ENCODE results near the gene KRTAP5-3. TPM values are rescaled to one million over a fixed set of nuclear protein-coding genes. Genes with fewer than 3 reads are reported as not detected.

Gene KRTAP5-3
- total RNA-seq, 2 donors from 2014 or later: not detected

GRCh38 chr11:1639102-1639620 lies 30.9 kb upstream of the KRTAP5-3 start:
- H3K4me1 Mint-ChIP-seq (ENCODE audit: low read depth): no peaks in the 10 kb centered on the region
- no peak overlapping the region for H3K4me3 Mint-ChIP-seq
- H3K36me3 Mint-ChIP-seq (ENCODE audit: insufficient read depth in 2 of 2): no peaks in the 10 kb centered on the region
- no peak for ATAC-seq (replicated peaks in 1 of 2)
- no peaks in the 10 kb centered on the region for H3K9me3 Mint-ChIP-seq
- peaks cover 2% of the 10 kb centered on the region for H3K27me3 Mint-ChIP-seq (ENCODE audit: low read depth)
- DNase-seq: no peak
- no peak overlapping the region for H3K27ac Mint-ChIP-seq

- DNase-seq: no peak
- H3K4me1 Mint-ChIP-seq (ENCODE audit: low read depth): no peaks in the 10 kb centered on the region
- H3K9me3 Mint-ChIP-seq: no peaks in the 10 kb centered on the region
- H3K36me3 Mint-ChIP-seq (ENCODE audit: insufficient read depth in 2 of 2): no peaks in the 10 kb centered on the region
- ATAC-seq (replicated peaks in 1 of 2): no peak
- no peak overlapping the region for H3K4me3 Mint-ChIP-seq
- H3K27me3 Mint-ChIP-seq (ENCODE audit: low read depth): no peaks in the 10 kb centered on the region
- no peak overlapping the region for H3K27ac Mint-ChIP-seq
These were observed 30.1 kb upstream of the KRTAP5-3 start for GRCh38 chr11:1638344-1638743.

- H3K27ac Mint-ChIP-seq: no peak overlapping the region
- no peaks in the 10 kb centered on the region for H3K36me3 Mint-ChIP-seq (ENCODE audit: insufficient read depth in 2 of 2)
- no peaks in the 10 kb centered on the region for H3K27me3 Mint-ChIP-seq (ENCODE audit: low read depth)
- H3K4me3 Mint-ChIP-seq: no peak overlapping the region
- ATAC-seq (replicated peaks in 1 of 2): no peak
- H3K4me1 Mint-ChIP-seq (ENCODE audit: low read depth): peaks cover 3% of the 10 kb centered on the region
- DNase-seq: no peak
- H3K9me3 Mint-ChIP-seq: no peaks in the 10 kb centered on the region
These were observed 29.4 kb upstream of the KRTAP5-3 start for GRCh38 chr11:1637628-1638027.

GRCh38 chr11:1636291-1636950 lies 28.2 kb upstream of the KRTAP5-3 start:
- Mint-ChIP-seq H3K27ac (no peak overlapping the region), H3K27me3 (ENCODE audit: low read depth) (no peaks in the 10 kb centered on the region), H3K9me3 (no peaks in the 10 kb centered on the region), H3K4me1 (ENCODE audit: low read depth) (peaks cover 5% of the 10 kb centered on the region), H3K36me3 (ENCODE audit: insufficient read depth in 2 of 2) (no peaks in the 10 kb centered on the region), H3K4me3 (no peak overlapping the region)
- ATAC-seq (replicated peaks in 1 of 2): no peak
- DNase-seq: no peak

- no peaks in the 10 kb centered on the region for H3K36me3 Mint-ChIP-seq (ENCODE audit: insufficient read depth in 2 of 2)
- peaks cover 5% of the 10 kb centered on the region for H3K4me1 Mint-ChIP-seq (ENCODE audit: low read depth)
- H3K27me3 Mint-ChIP-seq (ENCODE audit: low read depth): peaks cover 8% of the 10 kb centered on the region
- ATAC-seq (replicated peaks in 1 of 2): no peak
- H3K4me3 Mint-ChIP-seq: no peak overlapping the region
- no peak for DNase-seq
- H3K9me3 Mint-ChIP-seq: no peaks in the 10 kb centered on the region
- no peak overlapping the region for H3K27ac Mint-ChIP-seq
These were observed 25.6 kb upstream of the KRTAP5-3 start for GRCh38 chr11:1633864-1634263.

- no peaks in the 10 kb centered on the region for H3K9me3 Mint-ChIP-seq
- H3K4me1 Mint-ChIP-seq (ENCODE audit: low read depth): peaks cover 5% of the 10 kb centered on the region
- no peak for DNase-seq
- H3K27me3 Mint-ChIP-seq (ENCODE audit: low read depth): peaks cover 8% of the 10 kb centered on the region
- no peak overlapping the region for H3K4me3 Mint-ChIP-seq
- no peak overlapping the region for H3K27ac Mint-ChIP-seq
- no peaks in the 10 kb centered on the region for H3K36me3 Mint-ChIP-seq (ENCODE audit: insufficient read depth in 2 of 2)
- peak in 1 of 2 donors; percentile 53 for ATAC-seq (replicated peaks in 1 of 2)
These were observed 23.9 kb upstream of the KRTAP5-3 start for GRCh38 chr11:1632053-1632714.

- ATAC-seq (replicated peaks in 1 of 2) (no peak), DNase-seq (no peak)
- Mint-ChIP-seq H3K4me1 (ENCODE audit: low read depth) (peaks cover 5% of the 10 kb centered on the region), H3K27ac (no peak overlapping the region), H3K27me3 (ENCODE audit: low read depth) (peaks cover 8% of the 10 kb centered on the region), H3K36me3 (ENCODE audit: insufficient read depth in 2 of 2) (no peaks in the 10 kb centered on the region), H3K9me3 (no peaks in the 10 kb centered on the region), H3K4me3 (no peak overlapping the region)
These were observed 22.9 kb upstream of the KRTAP5-3 start for GRCh38 chr11:1631066-1631568.

- Mint-ChIP-seq H3K4me1 (ENCODE audit: low read depth) (peaks cover 5% of the 10 kb centered on the region), H3K27me3 (ENCODE audit: low read depth) (peaks cover 8% of the 10 kb centered on the region), H3K36me3 (ENCODE audit: insufficient read depth in 2 of 2) (no peaks in the 10 kb centered on the region), H3K27ac (no peak overlapping the region), H3K4me3 (no peak overlapping the region), H3K9me3 (no peaks in the 10 kb centered on the region)
- ATAC-seq (replicated peaks in 1 of 2): no peak
- no peak for DNase-seq
These were observed 22.0 kb upstream of the KRTAP5-3 start for GRCh38 chr11:1630271-1630670.

GRCh38 chr11:1629326-1630185 lies 21.3 kb upstream of the KRTAP5-3 start, which contains the start of gene KRTAP5-5:
Gene KRTAP5-5, plus strand, starts transcription at chr11:1629775. Its CDS starts 66 bp downstream, at chr11:1629841.
- Mint-ChIP-seq H3K27me3 (ENCODE audit: low read depth) (peaks cover 8% of the 10 kb centered on the region), H3K4me3 (no peak within 1 kb of the TSS)
- ATAC-seq (replicated peaks in 1 of 2): no peak

GRCh38 chr11:1628506-1629325 lies 20.5 kb upstream of the KRTAP5-3 start:
- Mint-ChIP-seq H3K9me3 (no peaks in the 10 kb centered on the region), H3K36me3 (ENCODE audit: insufficient read depth in 2 of 2) (no peaks in the 10 kb centered on the region), H3K4me1 (ENCODE audit: low read depth) (peaks cover 5% of the 10 kb centered on the region), H3K4me3 (no peak overlapping the region), H3K27me3 (ENCODE audit: low read depth) (peaks cover 8% of the 10 kb centered on the region), H3K27ac (no peak overlapping the region)
- ATAC-seq (replicated peaks in 1 of 2) (peak; percentile 84 to 89), DNase-seq (peak; percentile 69 to 71)

More at GRCh38 chr11:1629326-1630185, 21.3 kb upstream of the KRTAP5-3 start, which contains the start of gene KRTAP5-5:
- no peak for DNase-seq
- H3K9me3 Mint-ChIP-seq: no peaks in the 10 kb centered on the region
- peaks cover 5% of the 10 kb centered on the region for H3K4me1 Mint-ChIP-seq (ENCODE audit: low read depth)
- H3K36me3 Mint-ChIP-seq (ENCODE audit: insufficient read depth in 2 of 2): no peaks in the 10 kb centered on the region
- H3K27ac Mint-ChIP-seq: no peak within 1 kb of the TSS

- peaks cover 2% of the 10 kb centered on the region for H3K27me3 Mint-ChIP-seq (ENCODE audit: low read depth)
- no peak overlapping the region for H3K27ac Mint-ChIP-seq
- ATAC-seq (replicated peaks in 1 of 2) (no peak), DNase-seq (no peak)
- H3K36me3 Mint-ChIP-seq (ENCODE audit: insufficient read depth in 2 of 2): no peaks in the 10 kb centered on the region
- no peak overlapping the region for H3K4me3 Mint-ChIP-seq
- no peaks in the 10 kb centered on the region for H3K9me3 Mint-ChIP-seq
- H3K4me1 Mint-ChIP-seq (ENCODE audit: low read depth): no peaks in the 10 kb centered on the region
These were observed 17.3 kb upstream of the KRTAP5-3 start for GRCh38 chr11:1625541-1625940.

GRCh38 chr11:1624621-1625020 lies 16.4 kb upstream of the KRTAP5-3 start:
- Mint-ChIP-seq H3K4me1 (ENCODE audit: low read depth) (peaks cover 2% of the 10 kb centered on the region), H3K9me3 (no peaks in the 10 kb centered on the region), H3K4me3 (no peak overlapping the region), H3K27ac (no peak overlapping the region), H3K36me3 (ENCODE audit: insufficient read depth in 2 of 2) (no peaks in the 10 kb centered on the region), H3K27me3 (ENCODE audit: low read depth) (no peaks in the 10 kb centered on the region)
- no peak for ATAC-seq (replicated peaks in 1 of 2)
- no peak for DNase-seq
